HT1080 (cell line): ENCODE data around the gene QRICH1. TPM values are rescaled to one million over a fixed set of nuclear protein-coding genes. Genes with fewer than 3 reads are reported as not detected.
"Not testable (repeated sequence)": the region's sequence is repeated elsewhere in the genome, so short reads cannot be mapped to it uniquely, and the experiment has no call there.

ENCODE experiments used
- DNase-seq: peaks from one replicate; pipeline ENCODE4 v3.0.0-alpha.2; 2015; ENCODE audit warnings: low read depth
- total RNA-seq: library from RNA; depleted of rRNA; stranded (reverse); fragments of >200 nt; shearing (Covaris generic); gene quantifications from 2 replicates; pipeline ENCODE4 v1.2.3, GENCODE V29; 2014

QRICH1 gene
- total RNA-seq, 1 experiment from 2014 or later: 100 TPM

GRCh38 chr3:49017971-49018706, 75.7 kb downstream of the QRICH1 start, which contains the start of gene DALRD3:
TSS of gene DALRD3 (minus strand) at chr3:49018580. CDS start at chr3:49018564, 16 bp downstream.
- DNase-seq: peak; percentile 71

- no peak for DNase-seq
Measured at GRCh38 chr3:49017229-49017970, 76.5 kb downstream of the QRICH1 start.

GRCh38 chr3:49016414-49017228, 77.2 kb downstream of the QRICH1 start:
- no peak for DNase-seq

GRCh38 chr3:49015765-49016164, 78.1 kb downstream of the QRICH1 start:
- DNase-seq: no peak

GRCh38 chr3:49015072-49015471, 78.8 kb downstream of the QRICH1 start:
- DNase-seq: no peak

- DNase-seq: no peak
Measured at GRCh38 chr3:49013738-49014660, 79.9 kb downstream of the QRICH1 start.

- no peak for DNase-seq
Measured at GRCh38 chr3:49013113-49013737, 80.6 kb downstream of the QRICH1 start.

GRCh38 chr3:49012441-49013017, 81.3 kb downstream of the QRICH1 start:
- no peak for DNase-seq

- no peak for DNase-seq
Measured at GRCh38 chr3:49009396-49009795, 84.5 kb downstream of the QRICH1 start.

GRCh38 chr3:49008627-49009026, 85.2 kb downstream of the QRICH1 start:
- not testable (repeated sequence) for DNase-seq

- DNase-seq: peak; percentile 79
Measured at GRCh38 chr3:49007771-49008528, 85.9 kb downstream of the QRICH1 start.

- DNase-seq: peak; percentile 98
Measured at GRCh38 chr3:49007068-49007770, 86.7 kb downstream of the QRICH1 start, which contains the start of gene WDR6. TSS of gene WDR6 (plus strand) at chr3:49007391. CDS start at chr3:49007432, 41 bp downstream.

- no peak for DNase-seq
Measured at GRCh38 chr3:49006408-49007067, 87.3 kb downstream of the QRICH1 start.

- DNase-seq: no peak
Measured at GRCh38 chr3:49005998-49006397, 87.9 kb downstream of the QRICH1 start.

- no peak for DNase-seq
Measured at GRCh38 chr3:49005303-49005680, 88.6 kb downstream of the QRICH1 start.

- DNase-seq: no peak
Measured at GRCh38 chr3:49004352-49005302, 89.2 kb downstream of the QRICH1 start.

- no peak for DNase-seq
Measured at GRCh38 chr3:49001155-49001554, 92.7 kb downstream of the QRICH1 start.
